CD4-positive, alpha-beta T cell treated with Interleukin-17A for 1 hour (primary cell): Measurements from ENCODE around the gene VPS45.
A peak's percentile ranks its signal among the peaks of the same experiment; 100 is the strongest.
"Not testable (repeated sequence)": the region's sequence is repeated elsewhere in the genome, so short reads cannot be mapped to it uniquely, and the experiment has no call there.

Source experiments
- DNase-seq: peaks from one replicate; pipeline ENCODE4 v3.0.0-alpha.2; 2020

The VPS45 gene, protein sequence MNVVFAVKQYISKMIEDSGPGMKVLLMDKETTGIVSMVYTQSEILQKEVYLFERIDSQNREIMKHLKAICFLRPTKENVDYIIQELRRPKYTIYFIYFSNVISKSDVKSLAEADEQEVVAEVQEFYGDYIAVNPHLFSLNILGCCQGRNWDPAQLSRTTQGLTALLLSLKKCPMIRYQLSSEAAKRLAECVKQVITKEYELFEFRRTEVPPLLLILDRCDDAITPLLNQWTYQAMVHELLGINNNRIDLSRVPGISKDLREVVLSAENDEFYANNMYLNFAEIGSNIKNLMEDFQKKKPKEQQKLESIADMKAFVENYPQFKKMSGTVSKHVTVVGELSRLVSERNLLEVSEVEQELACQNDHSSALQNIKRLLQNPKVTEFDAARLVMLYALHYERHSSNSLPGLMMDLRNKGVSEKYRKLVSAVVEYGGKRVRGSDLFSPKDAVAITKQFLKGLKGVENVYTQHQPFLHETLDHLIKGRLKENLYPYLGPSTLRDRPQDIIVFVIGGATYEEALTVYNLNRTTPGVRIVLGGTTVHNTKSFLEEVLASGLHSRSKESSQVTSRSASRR

DNA sequence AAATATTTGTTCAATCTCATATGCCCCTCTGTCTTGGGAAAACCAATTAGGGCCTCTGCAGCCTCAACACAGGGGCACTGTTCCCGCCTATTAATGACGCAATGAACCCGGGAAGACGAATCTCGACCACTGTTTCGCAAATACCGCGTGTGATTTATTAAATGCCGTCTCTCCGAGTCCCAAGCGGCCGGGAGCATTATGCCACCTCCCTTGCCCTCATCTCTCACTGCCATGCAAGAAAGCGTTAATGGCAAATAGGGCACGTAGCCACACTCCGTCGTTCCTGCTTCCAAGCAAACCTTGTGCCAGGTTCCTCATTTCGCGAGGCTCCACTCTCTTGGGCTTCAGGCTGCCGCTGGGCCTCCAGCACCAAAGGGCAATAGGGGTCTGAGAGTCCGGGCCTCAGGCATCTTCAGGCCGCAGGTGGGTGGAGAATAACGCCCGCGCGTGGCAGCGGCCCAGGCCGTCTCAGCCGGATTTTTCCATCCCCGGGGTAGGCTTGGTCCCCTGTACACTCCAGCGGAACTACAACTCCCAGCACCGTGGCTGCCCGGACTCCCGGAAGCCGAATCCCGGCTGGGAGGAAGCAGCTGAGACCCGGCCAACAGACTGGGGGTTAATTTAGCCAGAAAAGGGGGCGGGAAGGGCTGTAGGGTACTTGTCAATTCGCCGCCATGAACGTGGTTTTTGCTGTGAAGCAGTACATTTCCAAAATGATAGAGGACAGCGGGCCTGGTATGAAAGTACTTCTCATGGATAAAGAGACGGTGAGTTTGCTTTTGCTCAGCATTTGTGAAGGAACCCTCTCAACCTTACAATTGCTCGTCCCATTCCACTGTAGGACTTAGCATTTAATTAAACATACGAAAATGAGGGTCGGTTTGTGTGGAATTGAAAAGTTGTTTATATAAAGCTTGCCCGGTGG is at the start of gene VPS45:
Gene VPS45 (plus strand): TSS at position 593 of the 925 bp plus-strand sequence. CDS start 82 bp downstream, at position 675.
- peak; percentile 87 for DNase-seq

DNA sequence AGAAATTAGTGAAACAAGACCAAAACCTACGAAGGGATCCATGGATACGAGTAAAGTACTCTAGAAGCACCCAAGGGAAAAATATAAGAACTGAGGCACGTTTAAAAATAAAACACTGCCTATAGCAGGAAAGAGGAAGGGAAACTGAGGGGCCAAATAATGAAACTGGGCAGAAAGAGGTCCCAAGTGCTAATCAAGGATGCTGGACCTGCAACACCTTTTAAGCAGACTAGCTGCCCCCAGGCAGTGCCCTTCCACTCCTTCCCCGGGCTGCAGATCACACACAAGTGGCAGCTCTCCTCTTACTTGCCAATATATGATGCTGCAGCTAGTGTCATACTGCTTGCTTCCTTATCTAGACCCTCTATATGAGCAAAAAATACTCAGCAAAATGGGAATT is 49.4 kb upstream of the VPS45 start:
- DNase-seq = no peak

DNA sequence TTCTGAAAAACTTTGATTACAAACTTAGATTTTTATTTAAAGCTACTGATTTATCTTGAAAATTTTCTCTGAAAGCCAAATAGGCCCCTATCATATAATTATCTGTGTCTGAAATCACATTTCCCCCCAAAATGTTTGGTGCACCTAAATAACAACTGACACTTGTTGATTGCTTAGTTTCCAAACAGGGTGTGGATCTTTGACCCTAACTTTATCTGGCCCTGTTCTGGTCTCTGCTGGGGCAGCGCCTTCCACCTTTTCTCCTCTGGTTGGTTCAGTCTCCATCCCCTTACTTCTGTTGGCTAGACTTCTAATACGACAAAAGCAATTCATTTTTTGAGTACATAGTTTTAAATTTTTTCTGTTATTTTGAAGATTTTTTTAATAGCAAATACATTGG is 46.9 kb upstream of the VPS45 start:
- no peak for DNase-seq

DNA sequence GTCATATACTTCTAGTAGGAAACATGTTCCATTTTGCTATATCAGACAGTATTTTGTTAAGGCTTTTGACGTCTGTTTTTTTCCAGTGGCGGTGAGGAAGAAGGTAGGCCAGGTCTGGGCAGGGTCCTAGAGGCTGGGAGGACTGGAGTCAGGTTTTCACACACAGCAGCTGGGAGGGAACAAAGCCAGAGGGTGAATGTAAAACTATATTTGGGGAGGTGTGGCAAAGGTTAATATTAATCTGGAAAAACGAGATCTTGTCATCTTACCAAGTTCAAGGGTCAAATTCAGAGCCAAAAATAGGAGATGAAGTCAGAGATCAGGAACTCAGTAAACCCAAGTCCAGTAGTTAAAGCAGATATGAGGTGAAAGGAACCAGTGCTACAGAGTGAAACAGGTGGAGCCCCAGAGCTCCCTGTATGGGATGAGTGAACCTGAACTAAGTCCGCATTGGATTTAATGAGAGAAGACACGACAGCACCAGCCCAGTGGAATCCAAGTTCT is 46.3 kb upstream of the VPS45 start:
- no peak for DNase-seq

DNA sequence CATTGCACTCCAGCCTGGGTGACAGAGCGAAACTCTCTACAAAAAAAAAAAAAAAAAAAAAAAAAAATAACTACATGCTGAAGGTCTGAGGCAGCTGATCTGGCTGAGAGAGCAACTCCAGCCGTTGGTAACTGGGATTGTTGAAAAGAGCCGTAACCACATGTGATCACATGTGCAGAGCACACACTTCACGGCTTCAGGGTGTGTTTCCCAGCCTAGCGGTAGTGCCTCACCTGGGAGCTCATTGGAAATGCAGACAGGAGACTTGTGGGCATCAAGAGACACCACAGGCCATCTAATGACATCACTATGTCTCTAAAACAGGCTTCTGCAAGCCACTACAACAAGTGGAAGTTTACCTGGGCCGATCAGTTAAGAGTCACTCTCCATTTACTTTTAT is 45.2 kb upstream of the VPS45 start:
- no peak for DNase-seq

DNA sequence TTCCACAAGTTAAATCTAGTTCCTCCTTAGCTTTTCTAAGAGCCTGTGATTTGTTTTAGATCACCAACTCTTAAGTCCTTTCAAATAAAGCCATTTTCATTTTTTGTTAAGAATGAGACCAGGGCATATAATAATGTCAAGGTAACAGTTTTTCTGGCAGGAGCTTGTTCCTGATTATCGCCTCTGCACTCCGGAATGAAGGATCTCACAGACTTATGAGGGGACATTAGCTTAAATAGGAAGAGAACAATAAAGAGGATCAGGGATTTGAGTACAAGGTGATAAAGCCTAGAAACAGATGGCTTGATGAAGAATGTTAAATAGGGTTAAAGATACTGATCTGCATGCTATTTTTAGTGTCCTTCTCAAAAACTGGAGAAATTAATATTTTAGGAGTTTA is 43.4 kb upstream of the VPS45 start:
- no peak for DNase-seq

DNA sequence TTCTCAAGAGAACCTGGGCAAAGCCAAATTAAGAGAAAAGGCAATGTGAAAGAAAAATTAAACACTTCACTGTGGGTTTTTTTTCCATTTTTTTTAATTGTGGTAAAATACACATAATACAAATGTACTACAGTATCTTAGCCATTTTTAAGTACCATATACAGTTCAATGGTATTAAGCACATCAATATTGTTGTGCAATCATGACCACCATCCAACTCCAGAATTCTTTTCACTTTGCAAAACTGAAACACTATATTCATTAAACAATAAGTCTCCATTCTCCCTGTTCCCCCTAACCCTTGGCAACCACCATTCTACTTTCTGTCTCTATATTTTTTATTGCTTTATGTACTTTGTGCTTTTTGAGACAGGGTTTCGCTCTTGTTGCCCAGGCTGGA is 39.3 kb upstream of the VPS45 start:
- no peak for DNase-seq

DNA sequence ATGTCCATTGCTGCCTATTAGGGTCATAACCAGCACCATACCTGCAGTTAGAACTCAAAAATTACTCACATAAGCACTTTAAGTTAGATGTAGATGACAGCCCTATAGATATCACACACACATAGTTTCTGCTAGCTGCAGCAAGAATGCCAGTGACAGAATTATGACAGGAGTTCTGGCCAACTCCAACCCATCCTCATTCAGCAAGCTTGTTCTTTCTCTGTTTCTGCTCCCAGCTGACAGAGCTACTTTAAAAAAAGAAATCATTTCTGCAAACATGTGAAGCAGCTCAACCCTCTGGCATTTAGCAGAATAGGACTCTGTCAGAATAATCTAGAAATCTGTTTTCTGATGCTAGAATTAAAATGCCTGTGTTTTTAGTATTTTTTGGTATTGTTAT is 33.2 kb upstream of the VPS45 start:
- DNase-seq = no peak

DNA sequence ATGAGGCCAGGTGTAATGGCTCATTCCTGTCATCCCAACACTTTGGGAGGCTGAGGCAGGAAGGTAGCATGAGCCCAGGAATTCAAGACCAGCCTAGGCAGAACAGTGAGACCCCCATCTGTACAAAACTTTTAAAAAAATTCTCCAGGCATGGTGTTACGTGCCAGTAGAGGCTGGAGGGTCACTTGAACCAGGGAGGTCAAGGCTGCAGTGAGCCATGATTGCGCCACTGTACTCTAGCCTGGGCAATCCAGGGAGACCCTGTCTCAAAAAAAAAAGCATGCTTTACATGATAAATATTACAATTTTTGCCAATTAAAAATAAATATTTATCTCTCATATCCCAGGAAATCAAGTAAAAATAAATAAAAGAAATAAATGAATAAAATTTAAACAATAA is 17.6 kb upstream of the VPS45 start:
- no peak for DNase-seq

DNA sequence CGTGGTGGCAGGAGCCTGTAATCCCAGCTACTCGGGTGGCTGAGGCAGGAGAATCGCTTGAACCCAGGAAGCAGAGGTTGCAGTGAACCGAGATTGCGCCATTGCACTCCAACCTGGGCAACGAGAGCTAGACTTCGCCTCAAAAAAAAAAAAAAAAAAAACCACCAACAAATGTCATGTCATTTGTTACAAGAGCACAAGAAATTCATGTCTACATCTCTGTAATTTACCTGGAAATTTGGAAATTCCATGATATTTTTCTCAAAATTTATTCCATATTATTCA is 16.5 kb upstream of the VPS45 start:
- no peak for DNase-seq

DNA sequence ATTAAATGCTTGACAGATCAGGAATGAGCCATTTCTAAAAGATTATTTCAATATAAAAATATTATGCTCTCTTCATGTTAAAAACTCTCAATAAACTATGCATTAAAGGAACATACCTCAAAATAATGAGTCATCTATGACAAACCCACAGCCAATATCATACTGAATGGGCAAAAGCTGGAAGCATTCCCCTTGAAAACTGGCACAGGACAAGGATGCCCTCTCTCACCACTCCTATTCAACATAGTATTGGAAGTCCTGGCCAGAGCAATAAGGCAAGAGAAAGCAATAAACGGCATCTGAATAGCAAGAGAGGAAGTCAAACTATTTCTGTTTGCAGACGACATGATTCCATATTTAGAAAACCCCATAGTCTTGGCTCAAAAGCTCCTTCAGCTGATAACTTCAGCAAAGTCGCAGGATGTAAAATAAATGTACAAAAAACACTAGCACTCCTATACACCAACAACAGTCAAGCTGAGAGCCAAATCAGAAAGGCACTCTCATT is 15.6 kb upstream of the VPS45 start:
- not testable (repeated sequence) for DNase-seq

DNA sequence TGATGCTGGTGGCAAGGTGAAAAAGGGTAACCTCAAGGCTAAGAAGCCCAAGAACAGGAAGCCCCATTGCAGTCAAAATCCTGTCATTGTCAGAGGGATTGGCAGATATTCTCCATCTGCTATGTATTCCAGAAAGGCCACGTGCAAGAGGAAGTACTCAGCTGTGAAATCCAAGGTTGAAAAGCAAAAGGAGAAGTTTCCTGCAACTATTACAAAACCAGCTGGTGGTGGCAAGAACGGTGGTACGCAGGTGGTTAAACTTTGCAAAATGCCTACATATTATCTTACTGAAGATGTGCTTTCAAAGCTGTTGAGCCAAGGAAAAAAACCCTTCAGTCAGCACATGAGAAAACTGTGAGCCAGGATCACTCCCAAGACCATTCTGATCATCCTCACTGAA is 13.7 kb upstream of the VPS45 start:
- no peak for DNase-seq

DNA sequence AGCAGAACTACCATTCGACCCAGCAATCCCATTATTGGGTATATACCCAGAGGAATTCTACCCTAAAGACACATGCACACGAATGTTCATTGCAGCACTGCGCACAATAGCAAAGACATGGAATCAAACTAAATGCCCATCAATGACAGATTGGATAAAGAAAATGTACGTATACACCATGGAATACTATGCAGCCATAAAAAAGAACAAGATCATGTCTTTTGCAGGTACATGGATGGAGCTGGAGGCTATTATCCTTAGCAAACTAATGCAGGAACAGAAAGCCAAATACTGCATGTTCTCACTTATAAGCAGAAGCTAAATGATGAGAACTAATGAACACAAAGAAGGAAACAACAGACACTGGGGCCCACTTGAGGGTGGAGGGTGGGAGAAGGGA is 12.1 kb upstream of the VPS45 start:
- DNase-seq = not testable (repeated sequence)

DNA sequence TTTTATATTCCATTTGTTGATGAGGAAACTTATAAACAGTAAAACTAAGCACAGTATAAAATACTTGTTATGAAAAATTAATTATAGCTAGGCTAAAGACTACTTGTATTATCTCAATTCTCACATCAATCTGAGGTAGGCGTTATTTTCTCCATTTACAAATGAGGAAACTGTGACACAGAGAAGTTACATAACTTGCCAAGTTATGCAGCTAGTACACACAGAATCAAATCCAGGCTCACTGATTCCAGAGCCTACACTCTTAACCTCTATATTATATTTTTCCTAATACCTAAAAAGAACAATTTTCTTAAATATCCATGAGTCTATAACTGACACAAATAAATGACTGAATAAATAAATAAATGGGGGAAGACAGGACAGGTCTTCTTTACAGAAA is 11.2 kb upstream of the VPS45 start:
- no peak for DNase-seq

DNA sequence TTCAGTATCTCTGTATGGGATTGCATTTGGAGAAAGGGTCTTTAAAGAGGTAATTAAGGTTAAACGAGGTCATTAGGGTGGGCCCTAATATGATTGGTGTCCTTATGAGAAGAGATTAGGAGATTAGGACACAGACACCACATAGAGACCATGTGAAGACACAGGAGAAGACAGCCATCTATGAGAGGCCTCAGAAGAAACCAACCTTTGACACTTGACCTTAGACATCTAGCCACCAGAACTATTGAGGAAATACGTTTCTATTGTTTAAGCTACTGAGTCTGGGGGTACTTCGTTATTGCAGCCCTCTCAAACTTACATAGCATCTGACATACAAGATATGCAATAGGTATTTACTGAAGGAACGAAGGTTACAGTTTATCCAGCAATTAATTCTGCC is 7.3 kb upstream of the VPS45 start:
- no peak for DNase-seq

DNA sequence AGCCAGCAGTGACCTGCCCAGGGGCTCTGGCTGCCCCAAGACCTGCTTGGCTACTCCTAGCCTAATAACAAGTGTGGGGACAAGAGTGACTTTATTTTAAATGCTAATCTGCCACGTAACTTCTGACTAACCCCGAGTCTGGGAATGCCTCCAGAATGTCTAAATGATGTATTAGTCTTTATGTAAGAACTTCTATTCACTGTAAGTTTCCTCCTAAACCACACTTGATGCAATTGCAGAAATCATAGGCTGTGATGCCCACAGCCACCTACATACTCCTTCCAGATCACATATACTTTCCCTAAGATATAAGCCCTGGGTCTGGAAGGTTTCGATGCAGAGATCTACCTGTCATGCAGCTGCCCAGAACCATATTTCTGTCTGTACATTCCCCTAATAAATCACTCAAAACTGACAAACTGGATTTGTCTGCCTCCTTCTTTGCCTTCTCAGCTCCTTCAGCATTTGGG is 5.9 kb upstream of the VPS45 start:
- no peak for DNase-seq

DNA sequence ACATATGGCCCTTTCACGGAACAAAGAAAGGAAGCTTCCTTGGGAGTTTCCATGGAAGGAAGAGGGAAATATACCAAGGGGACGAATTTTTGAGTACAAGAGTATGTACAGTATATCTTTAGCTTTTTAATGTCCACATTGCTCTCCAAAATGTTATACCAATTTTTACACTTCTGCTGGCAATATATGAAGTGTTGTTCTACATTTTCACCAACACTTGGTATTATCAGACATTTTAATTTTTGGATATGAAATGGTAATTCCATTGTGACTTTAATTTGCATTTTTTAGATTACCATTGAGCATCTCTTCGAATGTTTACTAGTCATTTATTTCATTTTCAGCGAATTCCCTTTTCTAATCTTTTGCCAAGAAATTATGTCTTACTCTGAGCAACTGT is 5.5 kb upstream of the VPS45 start:
- DNase-seq = no peak

DNA sequence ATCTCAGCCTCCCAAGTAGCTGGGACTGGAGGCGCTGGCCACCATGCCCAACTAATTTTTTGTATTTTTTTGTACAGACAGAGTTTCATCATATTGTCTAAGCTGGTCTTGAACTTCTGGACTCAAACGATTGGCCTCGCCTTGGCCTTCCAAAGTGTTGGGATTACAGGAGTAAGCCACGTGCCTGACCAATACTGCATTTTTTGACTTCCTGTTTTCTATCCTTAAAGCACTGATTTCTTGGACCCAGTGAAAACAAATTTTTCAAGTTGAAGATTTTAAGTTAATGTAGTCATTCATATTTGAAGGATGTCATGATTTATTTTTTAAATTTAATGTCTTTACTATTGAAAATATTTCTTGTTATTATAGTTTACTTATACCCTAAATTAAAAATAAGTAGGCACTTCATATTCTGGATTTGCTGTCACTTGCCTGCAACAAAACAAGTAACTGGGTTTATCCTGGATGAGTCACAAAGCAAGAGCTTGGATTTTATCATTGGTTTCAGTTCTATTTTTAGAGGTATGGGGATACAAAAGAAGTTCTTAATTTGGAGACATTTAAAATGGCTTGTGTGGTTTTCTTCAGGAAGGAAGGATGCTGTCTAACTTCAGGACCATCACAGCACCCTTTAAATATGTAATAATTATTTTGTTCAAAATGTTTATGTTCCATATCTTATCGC is 2.2 kb upstream of the VPS45 start:
- DNase-seq = no peak

DNA sequence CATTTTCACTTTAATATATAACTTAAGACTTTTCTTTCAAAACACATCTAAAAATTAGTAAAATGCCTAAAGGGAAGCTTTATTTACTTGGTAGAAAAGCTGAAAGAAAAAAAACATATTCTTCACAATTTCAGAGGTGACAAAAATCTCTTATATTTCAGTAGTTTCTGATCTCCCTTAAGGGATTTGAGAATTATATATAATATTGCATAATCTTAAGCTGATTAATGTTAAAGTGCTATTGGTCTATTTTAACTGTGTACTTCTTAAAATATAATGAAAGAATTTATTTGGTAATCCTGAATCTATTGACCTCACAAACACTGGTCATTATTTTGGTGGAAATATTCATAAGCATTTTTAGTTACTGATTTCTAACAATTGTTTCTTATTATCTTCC is 1.2 kb upstream of the VPS45 start:
- DNase-seq = no peak

DNA sequence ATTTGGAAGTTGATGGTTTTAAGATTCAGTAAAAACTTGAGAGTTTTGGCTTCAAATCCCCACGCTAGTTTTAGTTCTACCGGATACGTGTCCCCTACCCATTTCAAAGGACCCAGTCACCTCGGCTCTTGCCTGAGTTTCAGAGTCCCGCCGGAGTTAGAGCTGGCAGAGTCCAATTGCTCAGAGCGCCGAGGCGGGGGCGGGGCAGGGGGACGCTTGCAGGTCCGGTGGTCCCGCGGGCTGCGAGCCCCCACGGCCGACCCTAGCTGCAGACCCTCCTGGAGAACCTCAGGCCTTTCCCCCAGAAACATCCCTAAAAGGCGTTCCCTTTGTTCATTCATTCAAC is 765 bp upstream of the VPS45 start:
- no peak for DNase-seq

DNA sequence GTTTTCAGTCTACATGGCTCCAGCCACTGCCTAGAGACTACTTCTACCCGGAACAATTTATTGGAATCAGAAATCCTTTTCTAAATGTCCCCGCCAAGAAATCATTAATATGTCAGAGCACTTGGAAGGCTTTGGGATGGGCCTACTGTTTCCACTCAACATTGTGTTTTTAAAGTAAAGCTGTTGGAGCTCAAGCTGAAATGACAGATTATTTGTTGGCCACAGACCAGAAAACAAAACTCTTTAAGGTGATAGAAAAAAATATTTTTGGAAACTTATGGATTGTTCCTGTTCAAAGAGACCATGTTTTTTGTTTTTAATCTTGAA is 496 bp downstream of the VPS45 start:
- DNase-seq = no peak

DNA sequence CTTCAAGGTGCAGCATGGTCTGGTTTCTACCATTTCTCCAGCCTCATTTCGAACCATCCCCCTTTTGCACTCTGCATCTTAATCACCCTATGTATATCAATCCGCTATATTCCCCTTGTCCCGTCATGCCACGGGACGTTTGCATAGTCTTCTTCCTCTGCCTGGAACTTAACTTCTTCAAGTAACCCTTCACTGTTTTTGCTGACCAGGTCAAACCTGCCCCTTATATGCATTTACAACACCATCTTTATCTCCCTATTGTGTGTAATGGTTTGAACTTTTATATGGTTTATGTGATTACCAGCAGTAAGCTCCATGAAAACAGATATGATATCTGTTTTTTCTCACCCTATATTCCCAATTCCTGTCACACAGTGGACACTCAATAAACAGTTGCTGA is 2.3 kb downstream of the VPS45 start:
- DNase-seq = no peak

DNA sequence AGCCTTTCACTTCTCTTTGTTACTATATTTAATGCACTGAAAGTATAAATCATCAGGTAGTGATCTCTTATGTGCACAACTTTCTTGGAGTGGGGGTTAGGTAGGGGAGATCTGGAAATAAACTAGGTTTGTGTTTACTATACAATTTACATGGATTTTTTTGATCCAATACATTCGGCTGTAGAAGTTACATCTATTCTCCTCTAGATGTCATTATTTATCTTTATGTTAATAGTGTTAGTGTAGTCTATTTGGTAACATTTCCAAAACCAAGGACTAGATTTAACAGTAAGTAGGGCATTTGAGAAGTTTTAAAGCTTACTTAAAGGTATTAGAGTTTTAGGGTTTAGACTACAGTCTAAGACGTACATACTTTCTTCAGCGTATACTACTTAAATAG is 5.4 kb downstream of the VPS45 start:
- peak; percentile 50 for DNase-seq
